PFSK-1 (cell line): ENCODE data around the gene TRPM3.

Experiments
- FOXP2 ChIP-seq: optimal IDR thresholded peaks from 2 replicates; pipeline ENCODE3; 2011; ENCODE audit warnings: borderline replicate concordance, control low read depth, inconsistent platforms; ENCODE audit not compliant: insufficient read depth; ENCODE audit errors: extremely low read length, extremely low read depth
- POLR2AphosphoS5 ChIP-seq: IDR thresholded peaks from 2 replicates; pipeline ENCODE4 v1.6.1; 2012; ENCODE audit warnings: low read depth, mild to moderate bottlenecking, control low read depth, low read length, moderate library complexity
- SIN3A ChIP-seq: IDR thresholded peaks from 2 replicates; pipeline ENCODE4 v1.6.1; 2012; ENCODE audit warnings: mild to moderate bottlenecking, low read length, moderate library complexity, borderline replicate concordance; ENCODE audit not compliant: insufficient read depth
- TAF1 ChIP-seq: IDR thresholded peaks from 2 replicates; pipeline ENCODE4 v1.6.1; 2012; ENCODE audit warnings: low read length, control low read depth, borderline replicate concordance; ENCODE audit not compliant: insufficient read depth
- TF ChIP-seq, protein P1 (sequence below), 2 experiments: IDR thresholded peaks; 2 replicates each; pipeline versions ENCODE4 v1.6.1 to v1.8.0; 2011 to 2012; ENCODE audit warnings: low read depth in 2 of 2, low read length in 2 of 2, control low read depth in 1 of 2, inconsistent platforms in 1 of 2, mild to moderate bottlenecking in 1 of 2, moderate library complexity in 1 of 2; ENCODE audit not compliant: insufficient read depth in 1 of 2

The TRPM3 gene

DNA sequence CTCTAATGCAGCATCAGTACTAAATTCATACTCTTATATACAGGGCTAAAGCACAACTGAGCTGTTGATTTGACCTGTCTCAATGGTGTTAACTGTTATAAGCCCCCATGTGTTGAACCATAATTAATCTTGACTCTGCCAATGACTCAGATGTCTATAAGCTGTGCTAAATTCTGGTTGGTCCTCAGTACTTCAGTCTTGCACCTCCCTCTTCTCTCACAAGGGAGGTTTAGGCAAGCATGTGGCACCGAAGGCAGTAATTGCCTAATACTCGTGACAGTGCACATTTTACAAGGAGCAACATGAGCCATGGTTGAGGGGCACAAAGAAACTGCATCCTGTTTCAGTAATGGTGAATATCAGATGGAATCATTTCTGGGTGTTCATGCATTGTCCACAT, 255.9 kb downstream of the TRPM3 start:
- no peak for TF ChIP-seq TAF1
- TF ChIP-seq, protein P1, sequence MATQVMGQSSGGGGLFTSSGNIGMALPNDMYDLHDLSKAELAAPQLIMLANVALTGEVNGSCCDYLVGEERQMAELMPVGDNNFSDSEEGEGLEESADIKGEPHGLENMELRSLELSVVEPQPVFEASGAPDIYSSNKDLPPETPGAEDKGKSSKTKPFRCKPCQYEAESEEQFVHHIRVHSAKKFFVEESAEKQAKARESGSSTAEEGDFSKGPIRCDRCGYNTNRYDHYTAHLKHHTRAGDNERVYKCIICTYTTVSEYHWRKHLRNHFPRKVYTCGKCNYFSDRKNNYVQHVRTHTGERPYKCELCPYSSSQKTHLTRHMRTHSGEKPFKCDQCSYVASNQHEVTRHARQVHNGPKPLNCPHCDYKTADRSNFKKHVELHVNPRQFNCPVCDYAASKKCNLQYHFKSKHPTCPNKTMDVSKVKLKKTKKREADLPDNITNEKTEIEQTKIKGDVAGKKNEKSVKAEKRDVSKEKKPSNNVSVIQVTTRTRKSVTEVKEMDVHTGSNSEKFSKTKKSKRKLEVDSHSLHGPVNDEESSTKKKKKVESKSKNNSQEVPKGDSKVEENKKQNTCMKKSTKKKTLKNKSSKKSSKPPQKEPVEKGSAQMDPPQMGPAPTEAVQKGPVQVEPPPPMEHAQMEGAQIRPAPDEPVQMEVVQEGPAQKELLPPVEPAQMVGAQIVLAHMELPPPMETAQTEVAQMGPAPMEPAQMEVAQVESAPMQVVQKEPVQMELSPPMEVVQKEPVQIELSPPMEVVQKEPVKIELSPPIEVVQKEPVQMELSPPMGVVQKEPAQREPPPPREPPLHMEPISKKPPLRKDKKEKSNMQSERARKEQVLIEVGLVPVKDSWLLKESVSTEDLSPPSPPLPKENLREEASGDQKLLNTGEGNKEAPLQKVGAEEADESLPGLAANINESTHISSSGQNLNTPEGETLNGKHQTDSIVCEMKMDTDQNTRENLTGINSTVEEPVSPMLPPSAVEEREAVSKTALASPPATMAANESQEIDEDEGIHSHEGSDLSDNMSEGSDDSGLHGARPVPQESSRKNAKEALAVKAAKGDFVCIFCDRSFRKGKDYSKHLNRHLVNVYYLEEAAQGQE (IDR thresholded peaks at IDR 0.05; ENCODE audit: insufficient read depth in 1 of 2, low read depth in 2 of 2, low read length in 2 of 2), result no peak
- TF ChIP-seq POLR2AphosphoS5, result no peak
- no peak for TF ChIP-seq FOXP2
- TF ChIP-seq SIN3A, result no peak

GRCh38 chr9:70861797-70862196, 259.6 kb downstream of the TRPM3 start:
- TF ChIP-seq SIN3A (no peak), TAF1 (no peak), FOXP2 (no peak), POLR2AphosphoS5 (no peak)
- TF ChIP-seq, protein P1 (IDR thresholded peaks at IDR 0.05; ENCODE audit: insufficient read depth in 1 of 2, low read depth in 2 of 2, low read length in 2 of 2), result no peak

DNA sequence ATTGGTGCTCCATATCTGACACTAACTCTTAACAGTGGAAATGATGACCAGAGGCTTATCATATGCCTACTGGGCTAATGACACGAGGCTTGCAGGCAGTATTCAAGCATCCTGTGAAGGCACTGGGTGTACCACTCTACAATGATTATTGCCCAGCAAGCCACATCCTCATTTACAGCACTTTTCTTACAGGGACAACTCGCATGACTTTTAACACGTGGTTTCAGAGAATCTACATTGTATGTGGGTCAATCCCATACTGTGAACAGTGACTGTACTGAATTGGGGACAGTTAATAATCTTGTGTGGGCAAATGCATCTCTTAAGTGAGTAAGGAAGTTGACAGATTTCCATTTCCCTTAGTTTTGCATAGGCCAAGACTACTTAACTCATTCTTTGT, 260.0 kb downstream of the TRPM3 start:
- TF ChIP-seq POLR2AphosphoS5, result no peak

DNA sequence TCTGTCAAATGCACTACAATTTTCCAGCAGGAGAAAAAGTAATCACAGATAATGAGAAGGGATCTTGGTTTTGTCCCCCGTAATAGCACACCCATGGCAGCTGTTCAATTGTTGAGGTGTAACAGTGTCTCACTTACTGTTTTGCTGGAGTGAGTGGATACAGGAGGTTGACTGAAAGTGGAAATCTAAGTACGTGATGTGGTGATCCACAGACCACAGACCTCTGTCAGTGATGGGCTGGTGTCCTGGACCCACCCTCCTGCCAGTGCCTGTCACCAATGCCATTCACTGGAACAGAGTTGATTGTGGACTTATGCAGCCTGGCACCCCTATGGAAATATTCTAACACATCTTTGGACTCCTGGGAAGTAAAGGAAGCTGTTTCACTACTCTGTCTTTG, 261.7 kb downstream of the TRPM3 start:
- TF ChIP-seq TAF1 (no peak), FOXP2 (no peak), POLR2AphosphoS5 (no peak), SIN3A (no peak)
- TF ChIP-seq, protein P1 (IDR thresholded peaks at IDR 0.05; ENCODE audit: insufficient read depth in 1 of 2, low read depth in 2 of 2, low read length in 2 of 2), result no peak

GRCh38 chr9:70856411-70856810, 265.0 kb downstream of the TRPM3 start:
- TF ChIP-seq, protein P1 (IDR thresholded peaks at IDR 0.05; ENCODE audit: insufficient read depth in 1 of 2, low read depth in 2 of 2, low read length in 2 of 2), result no peak

DNA sequence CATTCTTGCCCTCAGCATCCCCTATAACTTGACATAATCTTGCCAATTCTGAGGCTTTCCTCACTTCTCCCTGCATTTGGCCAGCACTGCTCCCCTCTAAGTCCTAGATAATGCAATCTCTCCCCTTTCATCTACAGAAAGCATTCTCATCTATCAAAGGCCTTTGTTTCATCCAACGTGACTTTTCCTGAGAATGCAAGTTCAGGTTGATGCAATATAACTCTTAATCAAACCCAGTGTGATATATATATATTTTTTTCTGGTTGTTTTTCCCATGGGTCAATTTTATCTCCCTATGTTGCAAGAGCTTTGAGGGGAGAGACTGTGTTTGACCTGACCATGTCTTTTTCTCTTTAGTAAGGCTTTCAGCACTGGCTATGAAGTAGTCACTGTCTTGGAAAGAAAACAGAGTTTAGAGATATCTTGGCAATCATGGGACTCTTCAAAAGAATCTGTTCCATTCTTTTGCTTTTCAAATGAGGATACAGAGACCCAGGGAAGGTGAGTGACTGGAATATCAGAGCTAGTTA, 268.6 kb downstream of the TRPM3 start:
- TF ChIP-seq SIN3A, result no peak
- TF ChIP-seq TAF1, result no peak
- TF ChIP-seq, protein P1 (IDR thresholded peaks at IDR 0.05; ENCODE audit: insufficient read depth in 1 of 2, low read depth in 2 of 2, low read length in 2 of 2), result no peak
- TF ChIP-seq POLR2AphosphoS5, result no peak
- TF ChIP-seq FOXP2, result no peak
